GM12878 (cell line): ENCODE measurements around the gene OPN3. TPM values are rescaled to one million over a fixed set of nuclear protein-coding genes. Genes with fewer than 3 reads are reported as not detected.

Source experiments
- ATAC-seq: fragments of 200-7000 bp; cut with Tn5 transposase; 3 replicates; pipeline ENCODE4 v1.9.1; 2020; ENCODE audit warnings: mild to moderate bottlenecking, moderate library complexity
- BruUV-seq: library from RNA; stranded (reverse); fragments of 400-500 nt; replicated peaks from 2 replicates; lab custom pipeline; 2021; lab: Mats Ljungman, UMichigan
- CTCF ChIA-PET: fragments of 300-600 bp; sonication (Branson Sonifier 250); formaldehyde crosslinking; extraction: SDS; loops from one replicate; lab custom pipeline; 2021; ENCODE audit warnings: inconsistent platforms; lab: Yijun Ruan, JAX
- POLR2A ChIA-PET: fragments of 350-600 bp; formaldehyde crosslinking; extraction: SDS; loops from one replicate; lab custom pipeline; 2021; ENCODE audit warnings: inconsistent platforms; lab: Charles Lee
- RAD21 ChIA-PET: fragments of 300-600 bp; sonication (Branson Sonifier 250); formaldehyde crosslinking; loops from one replicate; lab custom pipeline; 2023; ENCODE audit warnings: antibody characterized with exemption; ENCODE audit not compliant: unreplicated experiment; lab: Charles Lee
- SMC1A ChIA-PET: fragments of 300-600 bp; sonication (Branson Sonifier 250); formaldehyde crosslinking; loops from one replicate; lab custom pipeline; 2023; ENCODE audit not compliant: unreplicated experiment, uncharacterized antibody; lab: Charles Lee
- DNase-seq: peaks from one replicate; pipeline ENCODE4 v3.0.0-alpha.2; 2011; ENCODE audit warnings: low read depth, low spot score
- FAIRE-seq: peaks from 3 replicates; lab custom pipeline; 2011; peaks lifted over from hg19 to GRCh38; lab: Jason Lieb, UNC
- H2AFZ ChIP-seq: 2 replicates; pipeline ENCODE4 v1.6.0; 2011; ENCODE audit warnings: low read depth, low read length, control low read depth; ENCODE audit not compliant: control insufficient read depth
- H3K27ac ChIP-seq: 2 replicates; pipeline ENCODE4 v1.5.1; 2011; ENCODE audit warnings: control low read depth; ENCODE audit not compliant: control insufficient read depth, insufficient read depth
- H3K27me3 ChIP-seq, 2 experiments: replicated peaks in 1 of 2; 2 replicates each; pipeline versions ENCODE4 v1.6.0 to v1.6.1; 2011; ENCODE audit warnings: low read length in 1 of 2; ENCODE audit not compliant: control insufficient read depth in 2 of 2, insufficient read depth in 2 of 2
- H3K36me3 ChIP-seq, 2 experiments: 2 replicates each; pipeline ENCODE4 v1.5.1; 2011; ENCODE audit warnings: low read length in 1 of 2; ENCODE audit not compliant: control insufficient read depth in 2 of 2, insufficient read depth in 2 of 2
- H3K4me1 ChIP-seq: 2 replicates; pipeline ENCODE4 v1.6.1; 2011; ENCODE audit warnings: mild to moderate bottlenecking, low read length, moderate library complexity, mixed read lengths; ENCODE audit not compliant: control insufficient read depth, insufficient read depth
- H3K4me2 ChIP-seq: 2 replicates; pipeline ENCODE4 v1.6.0; 2011; ENCODE audit warnings: control low read depth; ENCODE audit not compliant: control insufficient read depth, insufficient read depth
- H3K4me3 ChIP-seq: fragments of 200-600 bp; sonication (generic); 2 replicates; pipeline ENCODE4 v1.5.1; 2016
- H3K79me2 ChIP-seq: 2 replicates; pipeline ENCODE4 v1.6.0; 2011; ENCODE audit warnings: low read length; ENCODE audit not compliant: control insufficient read depth, insufficient read depth
- H3K9ac ChIP-seq: 2 replicates; pipeline ENCODE4 v1.8.0; 2011; ENCODE audit warnings: low read length, control low read depth, mixed read lengths; ENCODE audit not compliant: control insufficient read depth, insufficient read depth
- H3K9me3 ChIP-seq: replicated peaks from 3 replicates; pipeline ENCODE4 v1.5.1; 2011; ENCODE audit warnings: mild to moderate bottlenecking, low read length; ENCODE audit not compliant: control insufficient read depth, insufficient read depth
- H4K20me1 ChIP-seq: 2 replicates; pipeline ENCODE4 v1.6.0; 2011; ENCODE audit not compliant: control insufficient read depth, insufficient read depth
- TCF7 ChIP-seq: IDR thresholded peaks from 2 replicates; pipeline ENCODE4 v1.6.1; 2014; ENCODE audit warnings: antibody characterized with exemption, borderline replicate concordance
- WGBS: methylation state at CpG from one replicate; pipeline ENCODE4 v1.1.6; 2016; ENCODE audit warnings: low lambda C conversion rate; ENCODE audit not compliant: insufficient replicate concordance, insufficient coverage; ENCODE audit errors: missing lambda C conversion rate; 5-methylcytosine and 5-hydroxymethylcytosine counted together
- in situ Hi-C: fragments of 300-500 bp; cut with MboI; formaldehyde crosslinking; loops from 9 replicates; pipeline ENCODE4 v1.14.3; 2018; ENCODE audit warnings: mixed read lengths
- intact Hi-C: fragments of 100-400 bp; cut with micrococcal nuclease; formaldehyde crosslinking; loops from one replicate; pipeline ENCODE4 v1.14.2; 2022; ENCODE audit not compliant: unreplicated experiment
- polyA plus RNA-seq, 11 experiments: library from polyadenylated mRNA; depleted of rRNA in 4 of 11; unstranded in 6 of 11; stranded (reverse) in 5 of 11; fragments of >200 nt; fragmentation: Nextera tagmentation in 4 of 11; fragmentation: Illumina TruSeq in 1 of 11; extraction: Ambion mirVana in 4 of 11; extraction: Trizol in 1 of 11; gene quantifications; 1 replicate in 1 of 11; 2 replicates in 10 of 11; pipeline versions ENCODE4 v1.2.1 to v1.2.3, GENCODE V29; 2011 to 2016; ENCODE audit warnings: inconsistent platforms in 2 of 11, missing spikeins in 2 of 11, low read depth in 1 of 11
- total RNA-seq, 4 experiments: library from RNA; depleted of rRNA in 3 of 4; stranded (reverse); fragments of >200 nt in 3 of 4; fragmentation: Illumina TruSeq in 1 of 4; extraction: Trizol in 1 of 4; gene quantifications; 2 replicates each; pipeline versions ENCODE4 v1.2.1 to v1.2.3, GENCODE V29; 2013 to 2021
- TF ChIP-seq, protein P1 (sequence below), 3 experiments: IDR thresholded peaks in 2 of 3; conservative IDR thresholded peaks in 1 of 3; 2 replicates each; pipeline ENCODE4 v1.5.1; 2011; ENCODE audit warnings: low read depth in 3 of 3, low read length in 3 of 3, mild to moderate bottlenecking in 3 of 3, control low read depth in 2 of 3, moderate library complexity in 2 of 3, inconsistent platforms in 1 of 3, mixed read lengths in 1 of 3; ENCODE audit not compliant: control insufficient read depth in 2 of 3, insufficient read depth in 1 of 3; ENCODE audit errors: extremely low read depth in 1 of 3
- TF ChIP-seq, protein P2 (sequence below): fragments of 450-650 bp; IDR thresholded peaks from 2 replicates; pipeline ENCODE4 v1.6.1; 2016; ENCODE audit warnings: mild to moderate bottlenecking

Gene OPN3
- total and polyA plus RNA-seq, 10 of the 15 experiments (the other 5 are each of a cell fraction or from before 2014, with no cell fraction given) = 0.26 to 12.2 (median 7.4) TPM

DNA sequence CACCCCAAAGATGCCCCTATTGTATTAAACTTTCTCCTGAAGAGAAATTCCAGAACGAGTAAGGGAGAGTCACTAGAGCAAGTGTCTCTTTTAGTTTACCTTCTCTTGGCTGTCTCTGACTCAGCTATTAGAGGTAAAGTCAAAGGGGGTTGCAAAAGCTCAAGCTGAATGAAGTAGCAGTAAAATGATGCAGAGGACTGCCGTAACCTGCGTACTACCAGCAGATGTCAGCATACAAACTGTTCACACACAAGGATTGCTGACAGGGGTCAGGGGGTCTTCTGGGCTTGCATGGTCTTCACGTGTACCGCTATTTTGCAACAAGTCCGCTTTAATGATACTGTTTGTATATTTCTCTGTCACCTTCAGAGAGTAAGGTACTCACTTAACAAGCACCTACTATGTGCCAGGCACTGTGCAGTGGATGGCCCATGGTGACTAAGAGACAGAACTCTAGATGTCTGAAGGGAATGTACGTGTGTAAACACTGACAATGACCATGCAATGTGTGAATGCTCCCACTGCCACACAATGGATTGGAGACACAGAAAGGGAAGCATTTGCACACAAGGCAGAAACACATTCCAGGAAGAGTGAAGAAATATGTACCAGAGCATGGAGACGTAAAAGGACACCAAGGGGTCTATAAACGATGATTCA is 34.9 kb downstream of the OPN3 start:
- Histone ChIP-seq H3K9me3 (no peaks in the 10 kb centered on the region), H3K4me2 (no peak overlapping the region), H3K4me3 (no peak overlapping the region), H2AFZ (no peak overlapping the region), H3K27me3 (no peaks in the 10 kb centered on the region), H4K20me1 (no peaks in the 10 kb centered on the region)
- in situ Hi-C loops = no loop called here
- ChIA-PET CTCF (interaction anchor here (0.7 kb wide), 1 partner anchor 8 kb away, joined by 3 read pairs; no protein-coding TSS in a partner anchor), SMC1A (no interaction called here), POLR2A (interaction anchor here (0.9 kb wide), 1 partner anchor 12 kb away, joined by 7 read pairs; no protein-coding TSS in a partner anchor)
- no peak for FAIRE-seq
- WGBS = 79% methylated on average over 9 of the region's 9 CpGs
- no TSS peak for BruUV-seq
- TF ChIP-seq, protein P1, sequence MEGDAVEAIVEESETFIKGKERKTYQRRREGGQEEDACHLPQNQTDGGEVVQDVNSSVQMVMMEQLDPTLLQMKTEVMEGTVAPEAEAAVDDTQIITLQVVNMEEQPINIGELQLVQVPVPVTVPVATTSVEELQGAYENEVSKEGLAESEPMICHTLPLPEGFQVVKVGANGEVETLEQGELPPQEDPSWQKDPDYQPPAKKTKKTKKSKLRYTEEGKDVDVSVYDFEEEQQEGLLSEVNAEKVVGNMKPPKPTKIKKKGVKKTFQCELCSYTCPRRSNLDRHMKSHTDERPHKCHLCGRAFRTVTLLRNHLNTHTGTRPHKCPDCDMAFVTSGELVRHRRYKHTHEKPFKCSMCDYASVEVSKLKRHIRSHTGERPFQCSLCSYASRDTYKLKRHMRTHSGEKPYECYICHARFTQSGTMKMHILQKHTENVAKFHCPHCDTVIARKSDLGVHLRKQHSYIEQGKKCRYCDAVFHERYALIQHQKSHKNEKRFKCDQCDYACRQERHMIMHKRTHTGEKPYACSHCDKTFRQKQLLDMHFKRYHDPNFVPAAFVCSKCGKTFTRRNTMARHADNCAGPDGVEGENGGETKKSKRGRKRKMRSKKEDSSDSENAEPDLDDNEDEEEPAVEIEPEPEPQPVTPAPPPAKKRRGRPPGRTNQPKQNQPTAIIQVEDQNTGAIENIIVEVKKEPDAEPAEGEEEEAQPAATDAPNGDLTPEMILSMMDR (IDR thresholded peaks at IDR 0.05 in 2 of 3, conservative IDR thresholded peaks at IDR 0.05 in 1 of 3; ENCODE audit: control insufficient read depth in 2 of 3, extremely low read depth in 1 of 3, insufficient read depth in 1 of 3, low read depth in 3 of 3, low read length in 3 of 3) = peak in 2 of 3 experiments; percentile 10 to 30; a peak in 2 of 6 replicates
- no peak for TF ChIP-seq TCF7
- TF ChIP-seq, protein P2, sequence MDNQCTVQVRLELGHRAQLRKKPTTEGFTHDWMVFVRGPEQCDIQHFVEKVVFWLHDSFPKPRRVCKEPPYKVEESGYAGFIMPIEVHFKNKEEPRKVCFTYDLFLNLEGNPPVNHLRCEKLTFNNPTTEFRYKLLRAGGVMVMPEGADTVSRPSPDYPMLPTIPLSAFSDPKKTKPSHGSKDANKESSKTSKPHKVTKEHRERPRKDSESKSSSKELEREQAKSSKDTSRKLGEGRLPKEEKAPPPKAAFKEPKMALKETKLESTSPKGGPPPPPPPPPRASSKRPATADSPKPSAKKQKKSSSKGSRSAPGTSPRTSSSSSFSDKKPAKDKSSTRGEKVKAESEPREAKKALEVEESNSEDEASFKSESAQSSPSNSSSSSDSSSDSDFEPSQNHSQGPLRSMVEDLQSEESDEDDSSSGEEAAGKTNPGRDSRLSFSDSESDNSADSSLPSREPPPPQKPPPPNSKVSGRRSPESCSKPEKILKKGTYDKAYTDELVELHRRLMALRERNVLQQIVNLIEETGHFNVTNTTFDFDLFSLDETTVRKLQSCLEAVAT = no peak
- TF ChIP-seq, all 136 proteins: peak for 1
- H3K79me2 ChIP-seq = no peaks in the 10 kb centered on the region
- no peak overlapping the region for H3K27ac ChIP-seq
- ATAC-seq = no peak; the same call in 2 of the 3 replicates
- H3K4me1 ChIP-seq = peaks cover 9% of the 10 kb centered on the region; the same call in 1 of the 2 replicates
- DNase-seq = no peak
- intact Hi-C loops = no loop called here
- RAD21 ChIA-PET = no interaction called here
- H3K9ac ChIP-seq = no peak overlapping the region
- no peaks in the 10 kb centered on the region for H3K36me3 ChIP-seq
